GM23338 (cell line): ENCODE measurements around the gene SEMA5A. TPM values are rescaled to one million over a fixed set of nuclear protein-coding genes. Genes with fewer than 3 reads are reported as not detected.

Experiments
- ATAC-seq: fragments of 200-7000 bp; cut with Tn5 transposase; 3 replicates; pipeline ENCODE4 v1.9.1; 2020
- DNase-seq: peaks from one replicate; pipeline ENCODE4 v3.0.0-alpha.2; 2015; ENCODE audit warnings: low spot score
- H2AFZ ChIP-seq: fragments of 200-600 bp; sonication (generic); 2 replicates; pipeline ENCODE4 v1.8.0; 2016; ENCODE audit warnings: antibody characterized with exemption, mild to moderate bottlenecking, moderate library complexity
- H3F3A ChIP-seq: fragments of 200-600 bp; sonication (generic); replicated peaks from 2 replicates; pipeline ENCODE4 v1.8.0; 2017; ENCODE audit warnings: antibody characterized with exemption, mixed run types, low read depth
- H3K27ac ChIP-seq: fragments of 200-600 bp; sonication (generic); 2 replicates; pipeline ENCODE4 v1.6.1; 2016; ENCODE audit warnings: low read depth
- H3K27me3 ChIP-seq: fragments of 200-600 bp; sonication (generic); 2 replicates; pipeline ENCODE4 v1.8.0; 2016; ENCODE audit warnings: mild to moderate bottlenecking, mixed run types, moderate library complexity; ENCODE audit not compliant: insufficient read depth
- H3K36me3 ChIP-seq: fragments of 200-600 bp; sonication (generic); 2 replicates; pipeline ENCODE4 v1.8.0; 2016; ENCODE audit warnings: mild to moderate bottlenecking; ENCODE audit not compliant: insufficient read depth
- H3K4me1 ChIP-seq: fragments of 200-600 bp; sonication (generic); 2 replicates; pipeline ENCODE4 v1.8.0; 2016; ENCODE audit warnings: mild to moderate bottlenecking, moderate library complexity; ENCODE audit not compliant: insufficient read depth
- H3K4me2 ChIP-seq: fragments of 200-600 bp; sonication (generic); 2 replicates; pipeline ENCODE4 v1.7.1; 2017; ENCODE audit warnings: mixed run types
- H3K4me3 ChIP-seq: fragments of 200-600 bp; sonication (generic); 2 replicates; pipeline ENCODE4 v1.6.1; 2016; ENCODE audit warnings: mixed run types
- H3K79me2 ChIP-seq: fragments of 200-600 bp; sonication (generic); replicated peaks from 2 replicates; pipeline ENCODE4 v1.8.0; 2017; ENCODE audit warnings: mild to moderate bottlenecking; ENCODE audit not compliant: insufficient read depth
- H3K9me2 ChIP-seq: fragments of 200-600 bp; sonication (generic); 2 replicates; pipeline ENCODE4 v1.8.0; 2017; ENCODE audit not compliant: insufficient read depth
- H4K20me1 ChIP-seq: fragments of 200-600 bp; sonication (generic); replicated peaks from 2 replicates; pipeline ENCODE4 v1.8.0; 2017; ENCODE audit warnings: mild to moderate bottlenecking; ENCODE audit not compliant: insufficient read depth
- H3K27ac Mint-ChIP-seq: 2 replicates; pipeline ENCODE4 v1.8.0; 2020; ENCODE audit warnings: inconsistent platforms, mild to moderate bottlenecking, moderate library complexity, mixed read lengths
- H3K27me3 Mint-ChIP-seq: 3 replicates; pipeline ENCODE4 v1.8.0; 2022; ENCODE audit warnings: low read depth, mild to moderate bottlenecking, moderate library complexity, mixed read lengths, inconsistent platforms; ENCODE audit not compliant: insufficient read depth, poor library complexity
- H3K36me3 Mint-ChIP-seq: 3 replicates; pipeline ENCODE4 v1.8.0; 2021; ENCODE audit warnings: low read depth, mild to moderate bottlenecking, inconsistent platforms, moderate library complexity, mixed read lengths
- H3K4me1 Mint-ChIP-seq: 3 replicates; pipeline ENCODE4 v1.8.0; 2020; ENCODE audit warnings: mild to moderate bottlenecking, inconsistent platforms, mixed read lengths
- H3K4me3 Mint-ChIP-seq: 3 replicates; pipeline ENCODE4 v1.8.0; 2021; ENCODE audit warnings: moderate library complexity, mild to moderate bottlenecking, inconsistent platforms, mixed read lengths
- H3K9me3 Mint-ChIP-seq: 3 replicates; pipeline ENCODE4 v1.8.0; 2020; ENCODE audit warnings: moderate library complexity, mild to moderate bottlenecking, inconsistent platforms, mixed read lengths
- CREB1 ChIP-seq: fragments of 250-450 bp; sonication (Bioruptor Pico); IDR thresholded peaks from 2 replicates; pipeline ENCODE4 v1.5.0; 2020; ENCODE audit warnings: low read depth, mild to moderate bottlenecking, moderate library complexity
- ETS1 ChIP-seq: IDR thresholded peaks from 2 replicates; pipeline ENCODE4 v1.6.1; 2016; ENCODE audit warnings: antibody characterized with exemption
- EZH2 ChIP-seq: fragments of 200-600 bp; sonication (generic); IDR thresholded peaks from one replicate; pipeline ENCODE4 v1.8.0; 2017; ENCODE audit warnings: antibody characterized with exemption, mild to moderate bottlenecking, low read depth; ENCODE audit not compliant: unreplicated experiment
- EZH2phosphoT487 ChIP-seq: fragments of 200-600 bp; sonication (generic); IDR thresholded peaks from one replicate; pipeline ENCODE4 v1.8.1; 2018; ENCODE audit warnings: antibody characterized with exemption; ENCODE audit not compliant: unreplicated experiment
- JUNB ChIP-seq: IDR thresholded peaks from one replicate; pipeline ENCODE4 v1.6.1; 2016; ENCODE audit warnings: antibody characterized with exemption; ENCODE audit not compliant: unreplicated experiment
- NANOG ChIP-seq: IDR thresholded peaks from 2 replicates; pipeline ENCODE4 v1.6.1; 2016; ENCODE audit warnings: antibody characterized with exemption, borderline replicate concordance
- POLR2AphosphoS5 ChIP-seq: IDR thresholded peaks from 2 replicates; pipeline ENCODE4 v1.6.1; 2016; ENCODE audit warnings: antibody characterized with exemption, low read depth
- STAT1 ChIP-seq: IDR thresholded peaks from one replicate; pipeline ENCODE4 v1.6.1; 2016; ENCODE audit warnings: antibody characterized with exemption; ENCODE audit not compliant: unreplicated experiment
- ZNF114 ChIP-seq: fragments of 250-450 bp; sonication (Bioruptor Pico); IDR thresholded peaks from 2 replicates; pipeline ENCODE4 v1.5.0; 2020; ENCODE audit warnings: mild to moderate bottlenecking, moderate library complexity
- ZNF331 ChIP-seq: fragments of 250-450 bp; sonication (Bioruptor Pico); IDR thresholded peaks from 2 replicates; pipeline ENCODE4 v1.5.0; 2020; ENCODE audit warnings: low read depth, mild to moderate bottlenecking, moderate library complexity
- ZNF462 ChIP-seq: fragments of 250-450 bp; sonication (Bioruptor Pico); IDR thresholded peaks from 2 replicates; pipeline ENCODE4 v1.5.0; 2020; ENCODE audit warnings: mild to moderate bottlenecking, moderate library complexity
- polyA plus RNA-seq: library from polyadenylated mRNA; unstranded; fragments of >200 nt; fragmentation: Nextera tagmentation; extraction: Ambion mirVana; gene quantifications from 2 replicates; pipeline ENCODE4 v1.2.1, GENCODE V29; 2016
- total RNA-seq: library from RNA; depleted of rRNA; stranded (reverse); fragments of >200 nt; shearing (Covaris generic); gene quantifications from 2 replicates; pipeline ENCODE4 v1.2.3, GENCODE V29; 2014
- TF ChIP-seq, protein P1 (sequence below): IDR thresholded peaks from one replicate; pipeline ENCODE4 v1.6.1; 2018; ENCODE audit warnings: antibody characterized with exemption; ENCODE audit not compliant: unreplicated experiment

Gene SEMA5A
- total and polyA plus RNA-seq, 2 experiments from 2014 or later, result 2.1 to 8.1 TPM

DNA sequence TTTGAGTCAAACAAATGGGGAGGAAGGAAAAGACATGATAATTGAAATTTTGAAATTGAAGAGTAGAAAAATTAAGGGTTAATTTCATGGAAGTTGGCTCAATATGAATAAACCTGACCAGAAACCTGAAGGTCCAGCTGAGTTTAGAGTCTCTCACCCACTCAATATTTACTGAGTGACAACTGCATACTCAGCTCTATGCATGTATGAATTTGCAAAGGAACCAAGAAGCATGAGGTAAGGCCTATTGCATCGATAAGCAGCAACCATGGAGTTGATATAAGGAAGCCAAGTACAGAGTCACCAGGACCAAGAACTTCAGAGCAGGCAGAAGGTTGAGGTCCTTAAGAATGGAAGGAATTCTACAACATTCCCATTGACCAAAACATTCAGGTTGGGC is 163.4 kb downstream of the SEMA5A start:
- H3F3A ChIP-seq, result no peaks in the 10 kb centered on the region
- no peaks in the 10 kb centered on the region for H3K79me2 ChIP-seq
- no peaks in the 10 kb centered on the region for H3K27me3 ChIP-seq
- no peaks in the 10 kb centered on the region for H3K36me3 ChIP-seq
- H3K27ac ChIP-seq, result no peak overlapping the region
- no peaks in the 10 kb centered on the region for H3K9me2 ChIP-seq
- H3K4me1 ChIP-seq, result no peaks in the 10 kb centered on the region
- no peaks in the 10 kb centered on the region for H4K20me1 ChIP-seq
- TF ChIP-seq CREB1, result no peak
- no peak for ATAC-seq
- no peak for DNase-seq
- Mint-ChIP-seq H3K9me3 (no peaks in the 10 kb centered on the region), H3K36me3 (no peaks in the 10 kb centered on the region; the same call in 2 of the 3 replicates), H3K27me3 (peaks cover 4% of the 10 kb centered on the region), H3K27ac (no peak overlapping the region), H3K4me3 (no peak overlapping the region), H3K4me1 (no peaks in the 10 kb centered on the region)
- no peak overlapping the region for H3K4me2 ChIP-seq
- no peak overlapping the region for H2AFZ ChIP-seq
- H3K4me3 ChIP-seq, result no peak overlapping the region

DNA sequence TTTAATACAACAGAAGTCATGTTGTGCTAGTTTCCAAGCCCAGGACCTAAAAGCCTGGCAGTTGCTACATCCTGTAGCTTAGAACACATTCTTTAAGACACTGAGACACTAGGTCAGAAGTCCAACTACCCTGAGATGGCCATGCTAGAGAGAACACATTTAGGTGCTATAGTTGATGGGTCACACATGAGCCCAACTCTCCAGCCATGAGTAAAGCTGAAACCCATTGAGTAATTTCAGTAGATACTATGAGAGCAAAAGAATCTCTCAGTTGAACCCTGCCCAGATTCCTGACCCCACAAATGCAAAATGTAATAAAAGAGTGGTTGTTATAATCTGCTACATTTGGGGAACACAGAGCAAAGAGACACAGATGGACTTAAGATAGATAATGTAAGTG is 164.4 kb downstream of the SEMA5A start:
- Histone ChIP-seq H3K4me1 (no peaks in the 10 kb centered on the region), H3K27me3 (no peaks in the 10 kb centered on the region), H3K27ac (no peak overlapping the region), H3F3A (no peaks in the 10 kb centered on the region), H3K4me2 (no peak overlapping the region), H2AFZ (no peak overlapping the region), H3K36me3 (no peaks in the 10 kb centered on the region), H3K9me2 (no peaks in the 10 kb centered on the region), H4K20me1 (no peaks in the 10 kb centered on the region), H3K4me3 (no peak overlapping the region), H3K79me2 (no peaks in the 10 kb centered on the region)
- Mint-ChIP-seq H3K4me1 (no peaks in the 10 kb centered on the region), H3K4me3 (no peak overlapping the region), H3K36me3 (no peaks in the 10 kb centered on the region; the same call in 2 of the 3 replicates), H3K9me3 (no peaks in the 10 kb centered on the region), H3K27ac (no peak overlapping the region; the same call in 1 of the 2 replicates), H3K27me3 (peaks cover 4% of the 10 kb centered on the region)
- DNase-seq (no peak), ATAC-seq (no peak)
- TF ChIP-seq STAT1 (no peak), EZH2phosphoT487 (no peak), CREB1 (no peak), POLR2AphosphoS5 (no peak), ETS1 (no peak), ZNF462 (CRISPR knock-in tag) (no peak), JUNB (no peak), NANOG (no peak), ZNF114 (CRISPR knock-in tag) (no peak), ZNF331 (CRISPR knock-in tag) (no peak), EZH2 (no peak)
- TF ChIP-seq, protein P1, sequence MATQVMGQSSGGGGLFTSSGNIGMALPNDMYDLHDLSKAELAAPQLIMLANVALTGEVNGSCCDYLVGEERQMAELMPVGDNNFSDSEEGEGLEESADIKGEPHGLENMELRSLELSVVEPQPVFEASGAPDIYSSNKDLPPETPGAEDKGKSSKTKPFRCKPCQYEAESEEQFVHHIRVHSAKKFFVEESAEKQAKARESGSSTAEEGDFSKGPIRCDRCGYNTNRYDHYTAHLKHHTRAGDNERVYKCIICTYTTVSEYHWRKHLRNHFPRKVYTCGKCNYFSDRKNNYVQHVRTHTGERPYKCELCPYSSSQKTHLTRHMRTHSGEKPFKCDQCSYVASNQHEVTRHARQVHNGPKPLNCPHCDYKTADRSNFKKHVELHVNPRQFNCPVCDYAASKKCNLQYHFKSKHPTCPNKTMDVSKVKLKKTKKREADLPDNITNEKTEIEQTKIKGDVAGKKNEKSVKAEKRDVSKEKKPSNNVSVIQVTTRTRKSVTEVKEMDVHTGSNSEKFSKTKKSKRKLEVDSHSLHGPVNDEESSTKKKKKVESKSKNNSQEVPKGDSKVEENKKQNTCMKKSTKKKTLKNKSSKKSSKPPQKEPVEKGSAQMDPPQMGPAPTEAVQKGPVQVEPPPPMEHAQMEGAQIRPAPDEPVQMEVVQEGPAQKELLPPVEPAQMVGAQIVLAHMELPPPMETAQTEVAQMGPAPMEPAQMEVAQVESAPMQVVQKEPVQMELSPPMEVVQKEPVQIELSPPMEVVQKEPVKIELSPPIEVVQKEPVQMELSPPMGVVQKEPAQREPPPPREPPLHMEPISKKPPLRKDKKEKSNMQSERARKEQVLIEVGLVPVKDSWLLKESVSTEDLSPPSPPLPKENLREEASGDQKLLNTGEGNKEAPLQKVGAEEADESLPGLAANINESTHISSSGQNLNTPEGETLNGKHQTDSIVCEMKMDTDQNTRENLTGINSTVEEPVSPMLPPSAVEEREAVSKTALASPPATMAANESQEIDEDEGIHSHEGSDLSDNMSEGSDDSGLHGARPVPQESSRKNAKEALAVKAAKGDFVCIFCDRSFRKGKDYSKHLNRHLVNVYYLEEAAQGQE, result no peak
